ENCODE data around the gene UBE2L5.
"Not testable (repeated sequence)": the region's sequence is repeated elsewhere in the genome, so short reads cannot be mapped to it uniquely, and the experiment has no call there.

The UBE2L5 gene

GRCh38 chr13:30440910-30441703, 18.8 kb downstream of the UBE2L5 start:
- DNase-seq = no peak

GRCh38 chr13:30442926-30443325, 20.6 kb downstream of the UBE2L5 start:
- no peak for DNase-seq

DNA sequence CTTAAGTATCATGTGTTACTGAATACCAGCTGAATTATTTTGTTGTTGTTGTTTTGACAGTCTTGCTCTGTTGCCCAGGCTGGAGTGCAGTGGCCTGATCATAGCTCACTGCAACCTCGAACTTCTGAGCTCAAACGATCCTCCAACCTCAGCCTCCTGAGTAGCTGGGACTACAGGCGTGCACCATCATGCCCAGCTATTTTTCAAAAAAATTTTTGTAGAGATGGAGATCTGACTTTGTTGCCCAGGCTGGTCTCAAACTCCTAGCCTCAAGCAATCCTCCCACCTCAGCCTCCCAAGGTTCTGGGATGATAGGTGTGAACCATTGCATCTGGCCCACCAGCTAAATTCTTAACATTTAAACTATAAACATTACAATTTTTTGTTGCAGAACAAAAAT, 21.2 kb downstream of the UBE2L5 start:
- DNase-seq = not testable (repeated sequence)

- no peak for DNase-seq
Observed at GRCh38 chr13:30443957-30444404, 21.7 kb downstream of the UBE2L5 start.

GRCh38 chr13:30446126-30446500, 23.8 kb downstream of the UBE2L5 start:
- DNase-seq = no peak

GRCh38 chr13:30448441-30448840, 26.1 kb downstream of the UBE2L5 start:
- no peak for DNase-seq

GRCh38 chr13:30450066-30450465, 27.8 kb downstream of the UBE2L5 start:
- DNase-seq = no peak

DNA sequence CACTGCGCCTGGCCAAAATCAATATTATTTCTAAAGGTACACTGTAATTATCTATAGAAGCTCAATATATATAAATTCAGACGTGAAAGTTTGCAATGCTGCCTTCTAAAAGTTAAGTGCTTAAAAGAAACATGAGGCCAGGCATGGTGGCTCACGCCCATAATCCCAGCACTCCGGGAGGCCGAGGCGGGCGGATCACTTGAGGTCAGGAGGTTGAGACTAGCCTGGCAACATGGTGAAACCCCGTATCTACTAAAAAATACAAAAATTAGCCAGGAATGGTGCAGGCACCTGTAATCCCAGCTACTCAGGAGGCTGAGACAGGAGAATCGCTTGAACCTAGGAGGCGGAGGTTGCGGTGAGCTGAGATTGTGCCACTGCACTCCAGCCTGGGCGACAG, 29.2 kb downstream of the UBE2L5 start:
- not testable (repeated sequence) for DNase-seq

DNA sequence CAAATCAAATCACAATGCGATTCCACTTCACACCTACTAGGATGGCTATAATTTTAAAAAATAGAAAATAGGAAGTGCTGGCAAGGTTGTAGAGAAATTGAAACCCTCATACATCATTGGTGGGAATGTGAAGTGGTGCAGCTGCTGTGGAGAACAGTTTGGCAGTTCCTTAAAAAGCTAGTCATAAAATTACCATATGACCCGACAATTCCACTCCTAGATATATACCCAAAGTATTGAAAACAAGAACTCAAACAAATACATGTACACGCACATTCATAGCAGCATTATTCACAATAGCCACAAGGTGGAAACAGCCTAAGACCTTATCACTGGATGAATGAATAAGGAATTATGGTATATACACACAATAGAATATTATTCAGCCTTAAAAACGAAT, 31.4 kb downstream of the UBE2L5 start:
- DNase-seq = no peak

- no peak for DNase-seq
Observed at GRCh38 chr13:30454991-30455390, 32.7 kb downstream of the UBE2L5 start.

GRCh38 chr13:30456290-30456689, 34.0 kb downstream of the UBE2L5 start:
- no peak for DNase-seq

GRCh38 chr13:30457306-30457891, 35.1 kb downstream of the UBE2L5 start:
- no peak for DNase-seq

DNA sequence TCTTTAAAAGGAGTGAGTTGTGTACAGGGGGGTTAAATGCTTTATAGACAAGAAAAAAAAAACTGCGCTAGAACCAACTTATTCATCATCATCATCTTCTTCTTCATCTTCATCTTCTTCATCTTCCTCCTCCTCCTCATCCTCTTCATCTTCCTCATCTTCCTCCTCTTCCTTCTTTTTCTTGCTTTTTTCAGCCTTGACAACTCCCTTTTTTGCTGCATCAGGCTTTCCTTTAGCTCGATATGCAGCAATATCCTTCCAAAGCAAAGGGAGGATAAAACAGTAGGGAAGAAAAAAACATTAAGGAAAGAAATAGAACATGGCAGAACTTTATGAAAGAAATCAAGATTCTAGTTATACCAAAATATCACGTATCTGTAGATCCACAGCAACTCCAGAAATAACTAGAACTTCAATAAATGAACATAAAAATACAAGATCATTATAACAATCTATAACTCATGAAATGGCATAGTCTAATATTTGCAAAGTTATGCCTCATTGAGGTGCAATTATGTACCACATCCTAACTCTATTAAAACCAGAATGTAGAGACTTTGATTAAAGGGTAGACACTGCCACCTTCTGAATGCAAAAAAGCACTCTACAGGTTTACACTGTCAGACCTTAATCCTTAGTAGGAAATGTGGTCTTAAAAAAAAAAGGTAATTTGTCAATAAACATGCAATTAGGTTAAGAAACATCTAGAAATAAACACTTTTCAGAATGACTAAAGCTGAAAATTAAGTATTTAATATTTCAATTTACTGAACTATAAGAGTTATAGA, 39.2 kb downstream of the UBE2L5 start:
- not testable (repeated sequence) for DNase-seq

- no peak for DNase-seq
Observed at GRCh38 chr13:30463787-30464495, 41.6 kb downstream of the UBE2L5 start.

DNA sequence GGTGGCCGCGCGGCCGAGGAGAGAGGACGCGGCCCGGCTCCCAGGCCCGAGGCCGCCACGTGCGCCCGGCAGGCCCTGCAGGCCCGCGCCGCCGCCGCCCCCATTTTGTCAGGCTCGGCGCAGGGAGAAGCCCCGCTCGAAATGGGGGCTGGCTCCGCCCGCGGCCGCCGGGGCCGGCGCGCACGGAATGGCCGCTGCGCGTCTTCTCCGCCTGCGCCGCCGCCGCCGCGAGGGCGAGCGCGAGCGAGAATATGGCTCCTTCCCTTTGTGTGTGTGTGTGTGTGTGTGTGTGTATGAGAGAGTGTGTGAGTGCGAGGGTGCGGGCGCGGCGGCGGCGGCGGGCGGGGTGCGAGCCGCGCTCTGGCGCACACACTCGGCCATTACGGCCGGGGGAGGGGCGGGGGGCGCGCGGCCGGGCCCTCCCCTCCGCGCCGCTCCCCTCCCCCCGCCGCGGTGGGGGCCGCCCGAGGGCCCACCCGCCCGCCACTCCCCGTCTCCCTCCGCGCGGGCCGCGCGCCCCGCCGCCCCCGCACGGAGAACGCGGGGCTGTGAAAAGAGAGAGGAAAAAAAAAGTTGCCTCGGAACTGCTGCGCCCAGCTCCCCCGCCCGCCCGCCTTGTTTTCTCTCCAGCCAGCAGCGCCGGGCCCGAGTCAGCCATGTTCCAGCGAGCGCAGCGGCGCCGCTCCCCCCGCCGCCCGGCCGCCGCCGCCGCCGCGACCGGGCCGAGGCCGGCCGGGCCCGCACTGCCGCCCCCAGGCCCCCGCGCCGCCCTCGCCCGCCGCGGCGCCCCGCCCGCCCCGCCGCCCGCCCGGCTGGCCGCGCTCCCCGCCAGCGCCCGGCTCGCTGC, 42.4 kb downstream of the UBE2L5 start:
- DNase-seq = peak; percentile 77

GRCh38 chr13:30465343-30465592, 43.0 kb downstream of the UBE2L5 start:
- DNase-seq = no peak

GRCh38 chr13:30465593-30466357, 43.5 kb downstream of the UBE2L5 start, which contains the start of gene HMGB1:
Gene HMGB1, minus strand, starts transcription at chr13:30465936. Its CDS starts 2,256 bp downstream, at chr13:30463680.
- DNase-seq = peak; percentile 95

DNA sequence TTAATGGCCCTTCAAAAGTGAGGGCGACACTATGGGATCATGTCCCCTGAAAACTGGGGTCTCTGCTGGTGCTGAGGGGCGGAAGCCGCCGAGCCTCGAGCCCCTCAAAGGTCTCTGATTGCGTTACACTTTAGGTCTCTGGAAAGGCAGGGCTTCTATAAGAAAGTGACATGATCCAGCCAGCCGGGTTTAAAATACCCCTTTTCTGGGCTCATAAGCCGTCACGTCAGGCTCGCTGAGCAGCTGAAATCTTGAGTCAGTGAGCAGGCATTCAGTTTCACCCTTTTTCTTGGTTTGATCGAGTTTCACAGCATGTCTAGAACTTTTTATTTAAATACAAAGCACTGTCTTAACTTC, 44.0 kb downstream of the UBE2L5 start:
- DNase-seq = no peak

GRCh38 chr13:30466841-30467252, 44.6 kb downstream of the UBE2L5 start:
- DNase-seq = no peak

DNA sequence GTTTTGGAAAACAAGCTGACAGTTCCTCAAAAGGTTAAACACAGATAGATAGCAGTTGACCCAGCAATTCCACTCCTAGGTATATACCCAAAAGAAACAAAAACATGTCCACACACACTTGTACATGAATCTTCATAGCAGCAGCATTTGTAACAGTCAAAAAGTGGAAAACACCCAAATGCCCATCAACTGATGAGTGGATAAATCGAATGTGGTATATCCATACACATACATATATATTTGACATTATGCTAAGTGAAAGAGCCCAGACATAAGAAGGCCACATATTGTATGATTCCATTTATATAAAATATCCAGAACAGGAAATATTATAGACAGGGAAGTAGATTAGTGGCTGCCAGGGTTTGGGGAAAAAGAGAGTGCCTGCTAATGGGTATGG, 51.4 kb downstream of the UBE2L5 start:
- no peak for DNase-seq

DNA sequence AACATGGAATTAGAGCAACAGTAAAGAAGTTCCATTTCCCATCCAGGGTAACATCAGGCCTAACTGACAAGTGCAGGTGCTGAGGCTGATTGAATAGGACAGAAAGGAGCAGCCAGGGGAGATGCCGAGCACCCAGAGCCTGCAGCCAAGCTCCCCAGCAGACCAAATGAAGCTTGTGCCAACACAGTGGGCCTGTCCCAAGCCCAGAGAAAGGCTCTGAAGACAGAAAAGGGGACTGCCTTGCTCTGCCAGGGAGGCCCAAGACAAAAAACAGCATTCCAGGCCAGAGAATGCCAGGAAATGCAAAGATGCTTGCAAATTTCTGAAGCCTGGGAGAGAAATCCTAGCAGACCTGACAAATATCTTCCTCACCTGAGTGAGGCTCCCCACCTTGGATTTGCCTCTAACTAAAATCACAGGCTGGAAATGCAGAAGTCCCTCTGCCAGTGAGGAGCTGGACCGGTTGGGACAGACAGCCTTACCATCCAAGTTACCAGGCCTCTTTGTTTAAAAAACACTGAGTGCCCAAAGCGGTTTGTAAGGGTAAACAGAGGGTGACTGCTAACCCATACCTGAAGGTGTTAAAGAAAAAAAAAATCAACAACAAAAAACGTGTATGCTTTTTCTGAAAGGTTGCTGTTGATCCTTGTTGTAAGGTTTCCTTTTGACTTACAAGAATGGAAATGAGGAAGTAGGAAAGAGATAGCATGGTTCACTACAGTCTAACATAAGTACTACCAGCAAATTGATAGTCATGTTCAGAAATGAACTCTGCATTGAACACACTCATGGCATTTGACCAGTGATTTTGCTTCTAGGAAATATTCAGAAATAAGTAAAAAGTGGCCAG, 55.3 kb downstream of the UBE2L5 start:
- DNase-seq = no peak

Data from NCI-H2227 treated with DMSO at 0.1 percent for 48 hours (cell line).